GM19452 (cell line): ENCODE results near the gene GPR15.

Experiments used
- ATAC-seq: cut with Tn5 transposase; IDR thresholded peaks from one replicate; pipeline ENCODE4 v1.9.1; 2021; ENCODE audit not compliant: unreplicated experiment

Gene GPR15

DNA sequence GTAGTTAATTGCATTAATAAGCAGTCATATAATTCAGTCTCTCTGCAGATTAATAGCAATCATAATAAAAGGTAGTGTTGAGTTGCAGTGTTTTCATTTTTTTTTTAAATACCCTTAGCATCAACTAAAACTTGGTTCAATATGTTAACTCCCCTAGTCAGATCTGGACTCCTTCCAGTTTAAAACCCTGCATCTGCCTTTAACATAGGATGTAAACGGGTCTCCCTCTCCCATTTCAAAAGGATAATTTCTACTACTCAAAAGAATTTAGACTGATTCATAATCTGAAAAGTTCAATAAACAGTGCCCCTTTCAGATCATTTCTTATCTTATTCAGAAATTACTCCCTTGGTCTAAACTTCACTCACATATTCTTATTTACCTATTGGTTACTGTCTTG lies 50.3 kb downstream of the GPR15 start:
- ATAC-seq, result no peak

DNA sequence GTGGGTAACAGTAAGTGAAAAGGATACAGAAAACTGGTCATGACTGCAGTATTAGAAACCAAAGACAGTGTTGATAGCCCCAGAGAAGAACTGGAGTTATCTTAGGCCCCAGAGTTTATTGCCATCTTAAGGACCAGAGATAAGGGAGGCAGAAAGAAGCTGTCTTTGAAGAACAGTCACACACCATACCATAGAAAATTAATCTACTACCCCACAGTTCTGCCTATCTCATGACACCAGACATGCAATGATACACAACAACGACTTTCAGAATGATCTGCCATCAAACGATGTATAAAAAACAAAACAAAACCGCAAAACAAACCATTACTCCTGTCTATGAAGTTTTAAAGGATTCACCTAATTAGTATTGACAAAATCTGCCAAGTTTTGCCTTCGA lies 52.0 kb downstream of the GPR15 start:
- ATAC-seq, result no peak
